Bone marrow (tissue), 2 donors: ENCODE data around the gene MASP1.

Source experiments
- DNase-seq, 2 donors: peaks; one replicate each; lab custom pipeline; 2025; lab: John Stamatoyannopoulos, UW

Gene MASP1

DNA sequence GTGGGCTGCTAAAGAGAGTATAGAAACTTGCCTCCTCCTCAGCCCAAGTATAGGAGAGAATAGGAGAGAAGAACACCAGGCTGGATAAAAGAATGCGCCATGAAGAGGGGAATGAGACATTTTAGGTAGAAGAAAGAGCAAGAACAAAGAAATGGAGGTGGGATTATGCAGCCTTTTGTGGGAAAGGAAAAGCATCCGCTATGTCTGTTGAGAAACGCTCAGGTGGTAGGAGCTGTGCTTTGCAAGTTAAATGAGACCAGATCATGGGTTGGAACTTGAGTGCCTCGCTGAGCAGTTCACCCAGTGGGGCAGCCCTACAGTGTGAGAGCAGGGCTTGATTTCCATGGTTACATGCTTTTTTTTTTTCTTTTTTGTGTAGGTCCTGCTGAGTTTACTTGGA lies 105.8 kb downstream of the MASP1 start:
- DNase-seq: no peak
